HepG2 (cell line): Measurements from ENCODE around the gene CUL9. TPM values are rescaled to one million over a fixed set of nuclear protein-coding genes. Genes with fewer than 3 reads are reported as not detected.

Experiments
- MTF2 ChIP-seq: sonication (generic); formaldehyde crosslinking; IDR thresholded peaks from 2 replicates; pipeline ENCODE4 v1.5.0; 2020; ENCODE audit warnings: missing genetic modification reagents, borderline replicate concordance
- SALL1 ChIP-seq: sonication (generic); formaldehyde crosslinking; IDR thresholded peaks from 2 replicates; pipeline ENCODE4 v1.8.0; 2022; ENCODE audit warnings: mild to moderate bottlenecking, missing genetic modification reagents
- SMAD9 ChIP-seq: sonication (generic); formaldehyde crosslinking; IDR thresholded peaks from 2 replicates; pipeline ENCODE4 v1.5.1; 2020; ENCODE audit warnings: mild to moderate bottlenecking, missing genetic modification reagents
- SMARCE1 ChIP-seq: fragments of 450-650 bp; IDR thresholded peaks from 2 replicates; pipeline ENCODE4 v1.6.1; 2017; ENCODE audit warnings: borderline replicate concordance
- SRF ChIP-seq: IDR thresholded peaks from 2 replicates; pipeline ENCODE4 v1.6.1; 2011; ENCODE audit warnings: mild to moderate bottlenecking, low read depth, low read length, moderate library complexity
- STAT5B ChIP-seq: sonication (generic); formaldehyde crosslinking; IDR thresholded peaks from 2 replicates; pipeline ENCODE4 v1.4.0; 2020; ENCODE audit warnings: missing genetic modification reagents
- ZNF407 ChIP-seq: sonication (generic); formaldehyde crosslinking; IDR thresholded peaks from one replicate; pipeline ENCODE4 v1.5.1; 2020; ENCODE audit warnings: mild to moderate bottlenecking, missing genetic modification reagents; ENCODE audit errors: not compliant biosample characterization
- ZNF576 ChIP-seq: sonication (generic); formaldehyde crosslinking; IDR thresholded peaks from 2 replicates; pipeline ENCODE4 v1.4.0; 2020; ENCODE audit warnings: mild to moderate bottlenecking, missing genetic modification reagents
- ZNF740 ChIP-seq: sonication (generic); formaldehyde crosslinking; IDR thresholded peaks from 2 replicates; pipeline ENCODE4 v1.4.0; 2020; ENCODE audit warnings: missing genetic modification reagents
- polyA plus RNA-seq, 8 experiments: library from polyadenylated mRNA; depleted of rRNA in 3 of 8; stranded (reverse) in 7 of 8; unstranded in 1 of 8; fragments of >200 nt; fragmentation: Illumina TruSeq in 4 of 8; extraction: Trizol in 4 of 8; gene quantifications; 2 replicates each; pipeline versions ENCODE4 v1.2.1 to v1.2.3, GENCODE V29; 2011 to 2016; ENCODE audit warnings: low read depth in 4 of 8, missing spikeins in 1 of 8, mixed read lengths in 1 of 8; ENCODE audit not compliant: insufficient read depth in 1 of 8
- total RNA-seq, 5 experiments: library from RNA; depleted of rRNA; stranded (reverse); fragments of >200 nt; fragmentation: Illumina TruSeq; extraction: Trizol; gene quantifications; 2 replicates each; pipeline ENCODE4 v1.2.3, GENCODE V29; 2016; ENCODE audit warnings: low read depth in 1 of 5
- TF ChIP-seq, protein P1 (sequence below): sonication (generic); formaldehyde crosslinking; IDR thresholded peaks from 2 replicates; pipeline ENCODE4 v1.8.0; 2022; ENCODE audit warnings: mild to moderate bottlenecking, missing genetic modification reagents, moderate library complexity
- TF ChIP-seq, protein P2 (sequence below): IDR thresholded peaks from 2 replicates; pipeline ENCODE4 v1.6.1; 2012; ENCODE audit warnings: inconsistent platforms
- TF ChIP-seq, protein P3 (sequence below): sonication (generic); formaldehyde crosslinking; IDR thresholded peaks from 2 replicates; pipeline ENCODE4 v1.4.0; 2020; ENCODE audit warnings: missing genetic modification reagents
- TF ChIP-seq, protein P4 (sequence below): sonication (generic); formaldehyde crosslinking; IDR thresholded peaks from 2 replicates; pipeline ENCODE4 v1.5.1; 2020; ENCODE audit warnings: missing genetic modification reagents, mild to moderate bottlenecking, borderline replicate concordance

Gene CUL9
- total and polyA plus RNA-seq, 2 of the 13 experiments (the other 11 are each of a cell fraction or from before 2014, with no cell fraction given): 11.4 to 13.7 TPM

GRCh38 chr6:43263314-43264178 lies 81.5 kb downstream of the CUL9 start (continued):
- TF ChIP-seq ZNF407 (CRISPR knock-in tag) (no peak), ZNF740 (CRISPR knock-in tag) (no peak), SMAD9 (CRISPR knock-in tag) (no peak), SMARCE1 (no peak), MTF2 (CRISPR knock-in tag) (no peak), SRF (no peak), ZNF576 (no peak; the same call in 1 of the 2 replicates), SALL1 (CRISPR knock-in tag) (peak; percentile 91), STAT5B (CRISPR knock-in tag) (no peak)
- TF ChIP-seq, protein P1, sequence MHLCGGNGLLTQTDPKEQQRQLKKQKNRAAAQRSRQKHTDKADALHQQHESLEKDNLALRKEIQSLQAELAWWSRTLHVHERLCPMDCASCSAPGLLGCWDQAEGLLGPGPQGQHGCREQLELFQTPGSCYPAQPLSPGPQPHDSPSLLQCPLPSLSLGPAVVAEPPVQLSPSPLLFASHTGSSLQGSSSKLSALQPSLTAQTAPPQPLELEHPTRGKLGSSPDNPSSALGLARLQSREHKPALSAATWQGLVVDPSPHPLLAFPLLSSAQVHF (CRISPR knock-in tag): no peak
- TF ChIP-seq, protein P2, sequence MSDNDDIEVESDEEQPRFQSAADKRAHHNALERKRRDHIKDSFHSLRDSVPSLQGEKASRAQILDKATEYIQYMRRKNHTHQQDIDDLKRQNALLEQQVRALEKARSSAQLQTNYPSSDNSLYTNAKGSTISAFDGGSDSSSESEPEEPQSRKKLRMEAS: no peak
- TF ChIP-seq, protein P3, sequence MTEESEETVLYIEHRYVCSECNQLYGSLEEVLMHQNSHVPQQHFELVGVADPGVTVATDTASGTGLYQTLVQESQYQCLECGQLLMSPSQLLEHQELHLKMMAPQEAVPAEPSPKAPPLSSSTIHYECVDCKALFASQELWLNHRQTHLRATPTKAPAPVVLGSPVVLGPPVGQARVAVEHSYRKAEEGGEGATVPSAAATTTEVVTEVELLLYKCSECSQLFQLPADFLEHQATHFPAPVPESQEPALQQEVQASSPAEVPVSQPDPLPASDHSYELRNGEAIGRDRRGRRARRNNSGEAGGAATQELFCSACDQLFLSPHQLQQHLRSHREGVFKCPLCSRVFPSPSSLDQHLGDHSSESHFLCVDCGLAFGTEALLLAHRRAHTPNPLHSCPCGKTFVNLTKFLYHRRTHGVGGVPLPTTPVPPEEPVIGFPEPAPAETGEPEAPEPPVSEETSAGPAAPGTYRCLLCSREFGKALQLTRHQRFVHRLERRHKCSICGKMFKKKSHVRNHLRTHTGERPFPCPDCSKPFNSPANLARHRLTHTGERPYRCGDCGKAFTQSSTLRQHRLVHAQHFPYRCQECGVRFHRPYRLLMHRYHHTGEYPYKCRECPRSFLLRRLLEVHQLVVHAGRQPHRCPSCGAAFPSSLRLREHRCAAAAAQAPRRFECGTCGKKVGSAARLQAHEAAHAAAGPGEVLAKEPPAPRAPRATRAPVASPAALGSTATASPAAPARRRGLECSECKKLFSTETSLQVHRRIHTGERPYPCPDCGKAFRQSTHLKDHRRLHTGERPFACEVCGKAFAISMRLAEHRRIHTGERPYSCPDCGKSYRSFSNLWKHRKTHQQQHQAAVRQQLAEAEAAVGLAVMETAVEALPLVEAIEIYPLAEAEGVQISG (CRISPR knock-in tag): peak; percentile 33; the same call in 1 of the 2 replicates
- TF ChIP-seq, protein P4, sequence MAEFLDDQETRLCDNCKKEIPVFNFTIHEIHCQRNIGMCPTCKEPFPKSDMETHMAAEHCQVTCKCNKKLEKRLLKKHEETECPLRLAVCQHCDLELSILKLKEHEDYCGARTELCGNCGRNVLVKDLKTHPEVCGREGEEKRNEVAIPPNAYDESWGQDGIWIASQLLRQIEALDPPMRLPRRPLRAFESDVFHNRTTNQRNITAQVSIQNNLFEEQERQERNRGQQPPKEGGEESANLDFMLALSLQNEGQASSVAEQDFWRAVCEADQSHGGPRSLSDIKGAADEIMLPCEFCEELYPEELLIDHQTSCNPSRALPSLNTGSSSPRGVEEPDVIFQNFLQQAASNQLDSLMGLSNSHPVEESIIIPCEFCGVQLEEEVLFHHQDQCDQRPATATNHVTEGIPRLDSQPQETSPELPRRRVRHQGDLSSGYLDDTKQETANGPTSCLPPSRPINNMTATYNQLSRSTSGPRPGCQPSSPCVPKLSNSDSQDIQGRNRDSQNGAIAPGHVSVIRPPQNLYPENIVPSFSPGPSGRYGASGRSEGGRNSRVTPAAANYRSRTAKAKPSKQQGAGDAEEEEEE (CRISPR knock-in tag): no peak
